Upper lobe of right lung (tissue), 1 donor: Measurements from ENCODE around the gene SPAG16. TPM values are rescaled to one million over a fixed set of nuclear protein-coding genes. Genes with fewer than 3 reads are reported as not detected.
"Not testable (repeated sequence)": the region's sequence is repeated elsewhere in the genome, so short reads cannot be mapped to it uniquely, and the experiment has no call there.

Source experiments
- ATAC-seq: fragments of 200-7000 bp; cut with Tn5 transposase; one replicate; pipeline ENCODE4 v1.9.1; 2020; ENCODE audit warnings: mild to moderate bottlenecking, moderate library complexity
- DNase-seq: peaks from one replicate; pipeline ENCODE4 v3.0.0-alpha.2; 2020
- H3K27ac ChIP-seq: fragments of 200-600 bp; one replicate; pipeline ENCODE4 v1.8.0; 2022
- H3K27me3 ChIP-seq: fragments of 200-600 bp; one replicate; pipeline ENCODE4 v1.8.0; 2022; ENCODE audit warnings: mild to moderate bottlenecking
- H3K36me3 ChIP-seq: fragments of 200-600 bp; one replicate; pipeline ENCODE4 v1.8.0; 2022
- H3K4me1 ChIP-seq: fragments of 200-600 bp; one replicate; pipeline ENCODE4 v1.8.0; 2022
- H3K4me3 ChIP-seq: fragments of 200-600 bp; one replicate; pipeline ENCODE4 v1.8.0; 2022; ENCODE audit warnings: mild to moderate bottlenecking
- H3K9me3 ChIP-seq: fragments of 200-600 bp; one replicate; pipeline ENCODE4 v1.8.0; 2022
- CTCF ChIP-seq: fragments of 200-600 bp; IDR thresholded peaks from one replicate; pipeline ENCODE4 v1.8.0; 2022; ENCODE audit warnings: antibody characterized with exemption
- intact Hi-C: fragments of 100-400 bp; cut with DNase I; formaldehyde crosslinking; loops from one replicate; pipeline ENCODE4 v1.11.0; 2022
- total RNA-seq: library from RNA; stranded (reverse); fragmentation: NEBNext Ultra II Directional; extraction: Animal tissue kit (Norgen Biotek cat#: 25700); gene quantifications from one replicate; pipeline ENCODE4 v1.2.1, GENCODE V29; 2021
- donor health status: DM: no; HTN: yes; CAD: no; lungs with severe emphysema.

SPAG16 gene
- total RNA-seq, 1 donor from 2014 or later: 11.6 TPM

- intact Hi-C loops: no loop called here
- ATAC-seq: no peak
- no peak overlapping the region for H3K4me3 ChIP-seq
- H3K27ac ChIP-seq: no peak overlapping the region
- H3K4me1 ChIP-seq: no peaks in the 10 kb centered on the region
- no peaks in the 10 kb centered on the region for H3K9me3 ChIP-seq
- DNase-seq: no peak
- no peaks in the 10 kb centered on the region for H3K27me3 ChIP-seq
- H3K36me3 ChIP-seq: no peaks in the 10 kb centered on the region
- TF ChIP-seq CTCF: no peak
Measured at GRCh38 chr2:213274143-213274542, 10.1 kb upstream of the SPAG16 start.

- no peak overlapping the region for H3K4me3 ChIP-seq
- DNase-seq (no peak), ATAC-seq (no peak)
- no peak overlapping the region for H3K27ac ChIP-seq
- H3K9me3 ChIP-seq: no peaks in the 10 kb centered on the region
- H3K27me3 ChIP-seq: no peaks in the 10 kb centered on the region
- no peaks in the 10 kb centered on the region for H3K4me1 ChIP-seq
- TF ChIP-seq CTCF: no peak
- intact Hi-C loops: no loop called here
- H3K36me3 ChIP-seq: no peaks in the 10 kb centered on the region
Measured at GRCh38 chr2:213275265-213275664, 9.0 kb upstream of the SPAG16 start.

GRCh38 chr2:213277134-213277533, 7.1 kb upstream of the SPAG16 start:
- H3K4me3 ChIP-seq, ATAC-seq, intact Hi-C loops, DNase-seq, H3K4me1 ChIP-seq, H3K27ac ChIP-seq, H3K9me3 ChIP-seq, H3K27me3 ChIP-seq, H3K36me3 ChIP-seq: not testable (repeated sequence)

- no peak overlapping the region for H3K27ac ChIP-seq
- no peaks in the 10 kb centered on the region for H3K9me3 ChIP-seq
- H3K4me3 ChIP-seq: no peak overlapping the region
- intact Hi-C loops: no loop called here
- no peak for TF ChIP-seq CTCF
- DNase-seq (no peak), ATAC-seq (no peak)
- H3K4me1 ChIP-seq: no peaks in the 10 kb centered on the region
- no peaks in the 10 kb centered on the region for H3K36me3 ChIP-seq
- H3K27me3 ChIP-seq: no peaks in the 10 kb centered on the region
Measured at GRCh38 chr2:213279116-213279620, 5.1 kb upstream of the SPAG16 start.

- H3K27me3 ChIP-seq: no peaks in the 10 kb centered on the region
- no peak for TF ChIP-seq CTCF
- peaks cover 5% of the 10 kb centered on the region for H3K4me1 ChIP-seq
- no peak overlapping the region for H3K4me3 ChIP-seq
- DNase-seq (no peak), ATAC-seq (no peak)
- no peaks in the 10 kb centered on the region for H3K36me3 ChIP-seq
- no peak overlapping the region for H3K27ac ChIP-seq
- no peaks in the 10 kb centered on the region for H3K9me3 ChIP-seq
- intact Hi-C loops: no loop called here
Measured at GRCh38 chr2:213279971-213280370, 4.3 kb upstream of the SPAG16 start.

- H3K36me3 ChIP-seq: no peaks in the 10 kb centered on the region
- H3K4me1 ChIP-seq: peaks cover 9% of the 10 kb centered on the region
- DNase-seq (no peak), ATAC-seq (no peak)
- H3K9me3 ChIP-seq: no peaks in the 10 kb centered on the region
- intact Hi-C loops: no loop called here
- H3K27me3 ChIP-seq: no peaks in the 10 kb centered on the region
- H3K27ac ChIP-seq: no peak overlapping the region
- H3K4me3 ChIP-seq: no peak overlapping the region
- TF ChIP-seq CTCF: no peak
Measured at GRCh38 chr2:213281156-213281555, 3.1 kb upstream of the SPAG16 start.
